DMS114 treated with DMSO at 0.1 percent for 48 hours (cell line): ENCODE results near the gene TKT.

Experiments used
- DNase-seq: peaks from one replicate; lab custom pipeline; 2025; ENCODE audit not compliant: unreplicated experiment; lab: John Stamatoyannopoulos, UW

The TKT gene

GRCh38 chr3:53240989-53241972 lies 14.5 kb downstream of the TKT start:
- no peak for DNase-seq

- DNase-seq = no peak
Observed at GRCh38 chr3:53239800-53240199, 16.0 kb downstream of the TKT start.

GRCh38 chr3:53238886-53239285 lies 16.9 kb downstream of the TKT start:
- no peak for DNase-seq

GRCh38 chr3:53238051-53238850 lies 17.6 kb downstream of the TKT start:
- DNase-seq = no peak

GRCh38 chr3:53236112-53236841 lies 19.5 kb downstream of the TKT start:
- DNase-seq = no peak

- no peak for DNase-seq
Observed at GRCh38 chr3:53235545-53235944, 20.3 kb downstream of the TKT start.

- no peak for DNase-seq
Observed at GRCh38 chr3:53234841-53235232, 21.0 kb downstream of the TKT start.

- DNase-seq = no peak
Observed at GRCh38 chr3:53234130-53234840, 21.5 kb downstream of the TKT start.

- no peak for DNase-seq
Observed at GRCh38 chr3:53232641-53233377, 23.0 kb downstream of the TKT start.

GRCh38 chr3:53231532-53232511 lies 24.0 kb downstream of the TKT start:
- DNase-seq = no peak

- no peak for DNase-seq
Observed at GRCh38 chr3:53230789-53231188, 25.0 kb downstream of the TKT start.

GRCh38 chr3:53230041-53230621 lies 25.7 kb downstream of the TKT start:
- DNase-seq = no peak

- no peak for DNase-seq
Observed at GRCh38 chr3:53229606-53230005, 26.2 kb downstream of the TKT start.

- no peak for DNase-seq
Observed at GRCh38 chr3:53229171-53229570, 26.7 kb downstream of the TKT start.

GRCh38 chr3:53227993-53228885 lies 27.6 kb downstream of the TKT start:
- DNase-seq = no peak

GRCh38 chr3:53226841-53227407 lies 28.9 kb downstream of the TKT start:
- no peak for DNase-seq
